ENCODE measurements around the gene MOGAT2.
A peak's percentile ranks its signal among the peaks of the same experiment; 100 is the strongest.
"Not testable (repeated sequence)": the region's sequence is repeated elsewhere in the genome, so short reads cannot be mapped to it uniquely, and the experiment has no call there.

MOGAT2 gene

GRCh38 chr11:75719340-75720239 is 2.0 kb downstream of the MOGAT2 start:
- no peak for DNase-seq

GRCh38 chr11:75720639-75721038 is 3.0 kb downstream of the MOGAT2 start:
- DNase-seq, result no peak

- DNase-seq, result no peak
Measured at GRCh38 chr11:75721852-75722668, 4.4 kb downstream of the MOGAT2 start.

GRCh38 chr11:75722669-75723042 is 5.0 kb downstream of the MOGAT2 start:
- DNase-seq, result no peak

- DNase-seq, result no peak
Measured at GRCh38 chr11:75725547-75726320, 8.1 kb downstream of the MOGAT2 start.

GRCh38 chr11:75728992-75729391 is 11.4 kb downstream of the MOGAT2 start:
- no peak for DNase-seq

GRCh38 chr11:75731095-75731494 is 13.5 kb downstream of the MOGAT2 start:
- no peak for DNase-seq

- DNase-seq, result no peak
Measured at GRCh38 chr11:75733071-75733430, 15.4 kb downstream of the MOGAT2 start.

GRCh38 chr11:75733431-75734107 is 15.9 kb downstream of the MOGAT2 start:
- DNase-seq, result peak; percentile 37

GRCh38 chr11:75734491-75735180 is 17.0 kb downstream of the MOGAT2 start:
- DNase-seq, result peak; percentile 88

GRCh38 chr11:75735181-75735845 is 17.7 kb downstream of the MOGAT2 start:
- DNase-seq, result no peak

GRCh38 chr11:75737314-75737713 is 19.7 kb downstream of the MOGAT2 start:
- DNase-seq, result no peak

GRCh38 chr11:75740681-75741080 is 23.0 kb downstream of the MOGAT2 start:
- DNase-seq, result no peak

- not testable (repeated sequence) for DNase-seq
Measured at GRCh38 chr11:75743159-75743558, 25.5 kb downstream of the MOGAT2 start.

- no peak for DNase-seq
Measured at GRCh38 chr11:75743711-75744563, 26.3 kb downstream of the MOGAT2 start.

GRCh38 chr11:75745807-75746206 is 28.2 kb downstream of the MOGAT2 start:
- no peak for DNase-seq

- not testable (repeated sequence) for DNase-seq
Measured at GRCh38 chr11:75748729-75749273, 31.2 kb downstream of the MOGAT2 start.

GRCh38 chr11:75754933-75755332 is 37.3 kb downstream of the MOGAT2 start:
- DNase-seq, result not testable (repeated sequence)

- no peak for DNase-seq
Measured at GRCh38 chr11:75757651-75758050, 40.0 kb downstream of the MOGAT2 start.

- peak; percentile 93 for DNase-seq
Measured at GRCh38 chr11:75759832-75760231, 42.2 kb downstream of the MOGAT2 start.
